Calu3 (cell line): ENCODE data around the gene NEURL1. TPM values are rescaled to one million over a fixed set of nuclear protein-coding genes. Genes with fewer than 3 reads are reported as not detected.

Source experiments
- BruUV-seq: library from RNA; stranded (reverse); fragments of 400-500 nt; replicated peaks from 2 replicates; lab custom pipeline; 2021; lab: Mats Ljungman, UMichigan
- CTCF ChIA-PET: fragments of 300-600 bp; sonication (Branson Sonifier 250); formaldehyde crosslinking; loops from one replicate; lab custom pipeline; 2022; ENCODE audit warnings: antibody characterized with exemption; lab: Charles Lee
- DNase-seq: peaks from one replicate; pipeline ENCODE4 v3.0.0; 2022
- H3K27ac Mint-ChIP-seq: one replicate; pipeline ENCODE4 v1.8.0; 2022; ENCODE audit warnings: mixed read lengths; ENCODE audit not compliant: unreplicated experiment
- H3K27me3 Mint-ChIP-seq: one replicate; pipeline ENCODE4 v1.8.0; 2022; ENCODE audit warnings: mixed read lengths; ENCODE audit not compliant: unreplicated experiment
- H3K36me3 Mint-ChIP-seq: one replicate; pipeline ENCODE4 v1.8.0; 2022; ENCODE audit warnings: mild to moderate bottlenecking, moderate library complexity, mixed read lengths; ENCODE audit not compliant: insufficient read depth, unreplicated experiment
- H3K4me1 Mint-ChIP-seq: one replicate; pipeline ENCODE4 v1.8.0; 2022; ENCODE audit warnings: mild to moderate bottlenecking, low read depth, mixed read lengths; ENCODE audit not compliant: unreplicated experiment
- H3K4me3 Mint-ChIP-seq: one replicate; pipeline ENCODE4 v1.8.0; 2022; ENCODE audit warnings: mild to moderate bottlenecking, low read depth, moderate library complexity, mixed read lengths; ENCODE audit not compliant: unreplicated experiment
- H3K9me3 Mint-ChIP-seq: one replicate; pipeline ENCODE4 v1.8.0; 2022; ENCODE audit warnings: low read depth, mixed read lengths; ENCODE audit not compliant: unreplicated experiment
- intact Hi-C: fragments of 100-400 bp; cut with micrococcal nuclease; formaldehyde crosslinking; loops from one replicate; pipeline ENCODE4 v1.10.0; 2022; ENCODE audit not compliant: unreplicated experiment
- total RNA-seq: library from RNA; stranded (reverse); gene quantifications from 2 replicates; pipeline ENCODE4 v1.2.3, GENCODE V29; 2022
- TF ChIP-seq, protein P1 (sequence below): fragments of 200-600 bp; IDR thresholded peaks from one replicate; pipeline ENCODE4 v1.8.0; 2022; ENCODE audit warnings: antibody characterized with exemption; ENCODE audit not compliant: unreplicated experiment

The NEURL1 gene
- total RNA-seq, 1 experiment from 2014 or later, result not detected

DNA sequence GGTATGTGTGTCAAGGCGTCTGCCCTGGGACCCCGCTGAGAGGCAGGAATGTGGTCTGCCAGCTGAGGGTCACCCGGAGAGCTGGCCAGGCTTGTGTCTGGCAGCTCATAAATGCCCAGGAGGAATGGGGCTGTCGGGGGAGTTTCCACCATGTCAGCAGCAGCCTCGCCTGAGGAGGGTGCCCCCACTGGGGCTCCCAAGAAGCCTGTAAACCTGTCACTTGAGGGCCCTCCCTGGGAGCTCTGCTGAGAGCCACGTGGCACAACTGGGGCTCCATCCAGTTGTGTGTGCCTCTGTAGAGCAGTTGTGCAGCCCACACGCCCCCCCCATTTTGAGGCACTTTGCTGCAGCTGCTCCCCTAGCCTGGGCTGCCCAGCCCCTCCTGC, 70.6 kb downstream of the NEURL1 start:
- no peak overlapping the region for H3K27ac Mint-ChIP-seq
- intact Hi-C loops, result no loop called here
- no peak overlapping the region for H3K4me3 Mint-ChIP-seq

GRCh38 chr10:103564776-103565520, 71.4 kb downstream of the NEURL1 start:
- H3K4me3 Mint-ChIP-seq, result no peak overlapping the region
- intact Hi-C loops, result no loop called here

More for the DNA sequence above, 70.6 kb downstream of the NEURL1 start:
- Mint-ChIP-seq H3K9me3 (no peaks in the 10 kb centered on the region), H3K4me1 (no peaks in the 10 kb centered on the region), H3K27me3 (peaks cover 22% of the 10 kb centered on the region), H3K36me3 (no peaks in the 10 kb centered on the region)
- CTCF ChIA-PET, result no interaction called here
- TF ChIP-seq, protein P1, sequence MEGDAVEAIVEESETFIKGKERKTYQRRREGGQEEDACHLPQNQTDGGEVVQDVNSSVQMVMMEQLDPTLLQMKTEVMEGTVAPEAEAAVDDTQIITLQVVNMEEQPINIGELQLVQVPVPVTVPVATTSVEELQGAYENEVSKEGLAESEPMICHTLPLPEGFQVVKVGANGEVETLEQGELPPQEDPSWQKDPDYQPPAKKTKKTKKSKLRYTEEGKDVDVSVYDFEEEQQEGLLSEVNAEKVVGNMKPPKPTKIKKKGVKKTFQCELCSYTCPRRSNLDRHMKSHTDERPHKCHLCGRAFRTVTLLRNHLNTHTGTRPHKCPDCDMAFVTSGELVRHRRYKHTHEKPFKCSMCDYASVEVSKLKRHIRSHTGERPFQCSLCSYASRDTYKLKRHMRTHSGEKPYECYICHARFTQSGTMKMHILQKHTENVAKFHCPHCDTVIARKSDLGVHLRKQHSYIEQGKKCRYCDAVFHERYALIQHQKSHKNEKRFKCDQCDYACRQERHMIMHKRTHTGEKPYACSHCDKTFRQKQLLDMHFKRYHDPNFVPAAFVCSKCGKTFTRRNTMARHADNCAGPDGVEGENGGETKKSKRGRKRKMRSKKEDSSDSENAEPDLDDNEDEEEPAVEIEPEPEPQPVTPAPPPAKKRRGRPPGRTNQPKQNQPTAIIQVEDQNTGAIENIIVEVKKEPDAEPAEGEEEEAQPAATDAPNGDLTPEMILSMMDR, result no peak
- DNase-seq, result no peak
- no TSS peak for BruUV-seq

DNA sequence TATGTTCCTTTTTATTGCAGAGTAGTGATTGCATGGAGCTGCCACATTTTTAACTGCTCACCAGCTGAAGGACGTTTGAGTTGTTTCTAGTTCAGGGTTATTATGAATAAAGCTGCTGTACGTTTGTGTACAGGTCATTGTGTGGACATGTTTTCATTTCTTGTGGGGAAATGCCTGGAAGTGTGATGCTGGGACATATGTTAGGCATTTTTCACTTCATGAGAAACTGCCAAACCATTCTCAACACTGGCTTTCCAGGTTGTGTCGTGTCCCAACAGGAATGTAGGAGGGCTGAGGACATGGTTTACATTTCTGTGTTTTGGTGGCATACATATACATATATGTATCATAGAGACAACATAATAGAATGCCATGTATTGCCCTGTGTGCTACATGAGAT, 73.0 kb downstream of the NEURL1 start:
- Mint-ChIP-seq H3K4me3 (no peak overlapping the region), H3K9me3 (no peaks in the 10 kb centered on the region), H3K27me3 (peaks cover 10% of the 10 kb centered on the region), H3K36me3 (no peaks in the 10 kb centered on the region), H3K4me1 (no peaks in the 10 kb centered on the region), H3K27ac (no peak overlapping the region)
- intact Hi-C loops, result no loop called here
- TF ChIP-seq, protein P1, result no peak
- no TSS peak for BruUV-seq
- no peak for DNase-seq
- CTCF ChIA-PET, result no interaction called here

More at GRCh38 chr10:103564776-103565520, 71.4 kb downstream of the NEURL1 start:
- CTCF ChIA-PET, result no interaction called here
- Mint-ChIP-seq H3K4me1 (no peaks in the 10 kb centered on the region), H3K27ac (no peak overlapping the region), H3K27me3 (peaks cover 16% of the 10 kb centered on the region), H3K36me3 (no peaks in the 10 kb centered on the region), H3K9me3 (no peaks in the 10 kb centered on the region)
- TF ChIP-seq, protein P1, result peak; percentile 67
- no peak for DNase-seq
- no TSS peak for BruUV-seq

DNA sequence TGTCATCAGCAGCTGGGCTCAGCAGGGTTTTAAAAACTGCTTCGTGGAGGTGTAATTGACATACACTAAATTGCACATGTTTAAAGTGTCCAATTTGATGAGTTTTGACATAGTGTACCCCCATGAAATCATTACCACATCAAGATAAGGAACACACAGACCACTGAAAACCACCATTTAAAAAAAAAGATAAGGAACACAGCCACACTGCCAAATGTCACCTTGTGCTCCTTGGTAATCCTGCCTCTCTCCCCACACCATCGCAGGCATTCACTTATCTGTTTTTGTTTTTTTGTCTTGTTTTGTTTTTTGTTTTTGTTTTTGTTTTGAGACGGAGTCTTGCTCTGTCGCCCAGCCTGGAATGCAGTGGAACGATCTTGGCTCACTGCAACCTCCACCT, 75.0 kb downstream of the NEURL1 start:
- H3K4me3 Mint-ChIP-seq, result no peak overlapping the region
- no peaks in the 10 kb centered on the region for H3K36me3 Mint-ChIP-seq
- CTCF ChIA-PET, result no interaction called here
- H3K27me3 Mint-ChIP-seq, result no peaks in the 10 kb centered on the region
- H3K9me3 Mint-ChIP-seq, result no peaks in the 10 kb centered on the region
- DNase-seq, result no peak
- intact Hi-C loops, result no loop called here
- no peaks in the 10 kb centered on the region for H3K4me1 Mint-ChIP-seq
- BruUV-seq, result no TSS peak
- TF ChIP-seq, protein P1, result no peak
- no peak overlapping the region for H3K27ac Mint-ChIP-seq
